Body of pancreas (tissue), 4 donors: ENCODE data around the gene ZMPSTE24. TPM values are rescaled to one million over a fixed set of nuclear protein-coding genes. Genes with fewer than 3 reads are reported as not detected.

Experiments
- ATAC-seq: fragments of 150-250 bp; one replicate; pipeline ENCODE4 v1.9.1; 2016
- DNase-seq, 4 donors: peaks; one replicate each; pipeline ENCODE4 v3.0.0-alpha.2; 2019
- H3K27ac ChIP-seq, 4 donors: fragments of 200-600 bp; sonication (generic); 1 replicate in 3 of 4; 2 replicates in 1 of 4; pipeline versions ENCODE4 v1.5.1 to v1.6.1; 2016 to 2019; ENCODE audit warnings: mild to moderate bottlenecking in 1 of 4, mixed read lengths in 1 of 4, moderate library complexity in 1 of 4
- H3K27me3 ChIP-seq, 2 donors: fragments of 200-600 bp; sonication (generic); one replicate each; pipeline ENCODE4 v1.6.0; 2016; ENCODE audit warnings: mild to moderate bottlenecking in 1 of 2
- H3K36me3 ChIP-seq, 2 donors: fragments of 200-600 bp; sonication (generic); replicated peaks in 1 of 2; 2 replicates each; pipeline ENCODE4 v1.5.1; 2016; ENCODE audit warnings: low read depth in 2 of 2; ENCODE audit not compliant: insufficient read depth in 1 of 2
- H3K4me1 ChIP-seq: fragments of 200-600 bp; sonication (generic); one replicate; pipeline ENCODE4 v1.6.0; 2016
- H3K4me3 ChIP-seq, 2 donors: fragments of 200-600 bp; sonication (generic); 1 replicate in 1 of 2; 2 replicates in 1 of 2; pipeline ENCODE4 v1.5.1; 2016 to 2019
- H3K9me3 ChIP-seq, 3 donors: fragments of 200-600 bp; sonication (generic); 1 replicate in 2 of 3; 2 replicates in 1 of 3; pipeline ENCODE4 v1.5.1; 2016
- POLR2A ChIP-seq, 3 donors: fragments of 450-650 bp; IDR thresholded peaks; one replicate each; pipeline ENCODE4 v1.6.1; 2016; ENCODE audit warnings: antibody characterized with exemption in 3 of 3, mild to moderate bottlenecking in 2 of 3
- WGBS, 2 donors: methylation state at CpG; one replicate each; pipeline ENCODE4 v1.1.5; 2017; 5-methylcytosine and 5-hydroxymethylcytosine counted together
- intact Hi-C: fragments of 100-400 bp; cut with DNase I; formaldehyde crosslinking; loops from one replicate; pipeline ENCODE4 v1.15.1; 2023
- total RNA-seq, 2 donors: library from RNA; depleted of rRNA; stranded (reverse); fragments of >200 nt; gene quantifications; one replicate each; pipeline ENCODE4 v1.1.0, GENCODE V29; 2016
- TF ChIP-seq, protein P1 (sequence below), 7 experiments: fragments of 450-650 bp in 4 of 7; fragments of 200-600 bp in 3 of 7; sonication (generic) in 3 of 7; IDR thresholded peaks; one replicate each; pipeline ENCODE4 v1.5.1; 2016 to 2019; ENCODE audit warnings: antibody characterized with exemption in 7 of 7

The ZMPSTE24 gene
- total RNA-seq, 2 donors from 2014 or later: 20.8 to 25.7 TPM

GRCh38 chr1:40315239-40315794 lies 57.3 kb downstream of the ZMPSTE24 start:
- Histone ChIP-seq H3K36me3 (no peaks in the 10 kb centered on the region), H3K27me3 (peaks cover 0 to 7% of the 10 kb centered on the region in 2 donors), H3K27ac (no peak overlapping the region), H3K4me1 (peaks cover 28% of the 10 kb centered on the region), H3K4me3 (no peak overlapping the region), H3K9me3 (no peaks in the 10 kb centered on the region)
- peak in 1 of 3 donors; percentile 5 for TF ChIP-seq POLR2A (IDR thresholded peaks at IDR 0.05)
- TF ChIP-seq, protein P1, sequence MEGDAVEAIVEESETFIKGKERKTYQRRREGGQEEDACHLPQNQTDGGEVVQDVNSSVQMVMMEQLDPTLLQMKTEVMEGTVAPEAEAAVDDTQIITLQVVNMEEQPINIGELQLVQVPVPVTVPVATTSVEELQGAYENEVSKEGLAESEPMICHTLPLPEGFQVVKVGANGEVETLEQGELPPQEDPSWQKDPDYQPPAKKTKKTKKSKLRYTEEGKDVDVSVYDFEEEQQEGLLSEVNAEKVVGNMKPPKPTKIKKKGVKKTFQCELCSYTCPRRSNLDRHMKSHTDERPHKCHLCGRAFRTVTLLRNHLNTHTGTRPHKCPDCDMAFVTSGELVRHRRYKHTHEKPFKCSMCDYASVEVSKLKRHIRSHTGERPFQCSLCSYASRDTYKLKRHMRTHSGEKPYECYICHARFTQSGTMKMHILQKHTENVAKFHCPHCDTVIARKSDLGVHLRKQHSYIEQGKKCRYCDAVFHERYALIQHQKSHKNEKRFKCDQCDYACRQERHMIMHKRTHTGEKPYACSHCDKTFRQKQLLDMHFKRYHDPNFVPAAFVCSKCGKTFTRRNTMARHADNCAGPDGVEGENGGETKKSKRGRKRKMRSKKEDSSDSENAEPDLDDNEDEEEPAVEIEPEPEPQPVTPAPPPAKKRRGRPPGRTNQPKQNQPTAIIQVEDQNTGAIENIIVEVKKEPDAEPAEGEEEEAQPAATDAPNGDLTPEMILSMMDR (IDR thresholded peaks at IDR 0.05): peak; percentile 79 to 93 (median 88)
- intact Hi-C loops: no loop called here
- peak; percentile 79 for ATAC-seq
- DNase-seq: peak; percentile 73 to 79 (median 77)
- 5 to 28% methylated on average over 3 to 42 of the region's 42 CpGs for WGBS, 2 donors

- Histone ChIP-seq H3K9me3 (no peaks in the 10 kb centered on the region), H3K4me3 (peak overlapping the region in 1 of 2 donors; percentile 37), H3K27me3 (peaks cover 0 to 7% of the 10 kb centered on the region in 2 donors), H3K4me1 (peaks cover 28% of the 10 kb centered on the region), H3K36me3 (no peaks in the 10 kb centered on the region), H3K27ac (no peak overlapping the region)
- peak in 2 of 4 donors; percentile 17 to 27 for DNase-seq
- TF ChIP-seq POLR2A (IDR thresholded peaks at IDR 0.05): no peak
- TF ChIP-seq, protein P1 (IDR thresholded peaks at IDR 0.05): no peak
- WGBS, 2 donors: 6 to 20% methylated on average over 14 to 41 of the region's 41 CpGs
- intact Hi-C loops: no loop called here
- peak; percentile 12 for ATAC-seq
Observed at GRCh38 chr1:40315795-40316594, 58.0 kb downstream of the ZMPSTE24 start.

DNA sequence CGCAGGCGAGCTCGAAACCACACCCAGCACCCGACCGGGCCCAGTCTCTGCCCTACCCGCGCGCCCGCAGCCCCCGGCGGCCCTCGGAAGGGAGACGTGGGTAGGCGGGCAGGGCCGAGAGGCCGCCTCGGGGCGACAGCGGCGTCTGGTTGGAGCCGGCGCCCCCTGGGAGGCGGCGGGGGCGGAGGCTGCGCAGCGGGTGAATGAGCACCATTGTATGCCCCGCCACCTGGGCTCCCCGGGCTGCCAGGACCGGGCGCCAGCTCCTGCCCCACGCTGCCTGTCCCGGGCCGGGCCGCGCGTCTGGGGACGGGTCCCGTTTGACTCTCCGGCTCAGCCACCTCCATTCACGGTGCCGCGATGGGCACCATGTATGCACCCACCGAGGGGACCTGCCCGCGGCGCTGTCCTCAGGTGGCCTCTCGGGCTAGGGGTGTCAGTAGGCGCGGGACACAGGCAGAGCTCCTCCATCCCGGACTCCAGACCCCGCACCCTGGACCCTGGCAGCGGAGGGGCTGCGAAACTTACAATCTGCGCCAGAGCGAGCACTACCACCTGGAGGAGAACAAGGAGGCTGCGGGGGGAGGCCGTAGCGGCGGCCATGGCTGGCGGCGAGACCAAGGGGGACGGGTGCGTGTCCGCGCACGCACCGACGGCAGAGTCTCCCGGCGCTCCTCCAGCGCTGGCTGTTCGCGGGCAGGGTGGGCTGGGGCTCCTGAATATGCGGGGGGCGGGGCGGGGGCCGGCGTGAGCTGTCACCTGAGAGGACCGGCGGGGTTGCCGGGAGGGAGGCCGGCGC lies 58.8 kb downstream of the ZMPSTE24 start, which contains the start of gene COL9A2:
TSS of gene COL9A2 (minus strand) at position 692 of the 799 bp plus-strand sequence. CDS start at position 603, 89 bp downstream.
- Histone ChIP-seq H3K27me3 (peaks cover 0 to 7% of the 10 kb centered on the region in 2 donors), H3K27ac (no peak within 1 kb of the TSS), H3K36me3 (no peaks in the 10 kb centered on the region), H3K4me1 (peaks cover 28% of the 10 kb centered on the region), H3K9me3 (no peaks in the 10 kb centered on the region), H3K4me3 (peak within 1 kb of the TSS in 1 of 2 donors; percentile 37)
- peak; percentile 57 for ATAC-seq
- TF ChIP-seq, protein P1 (IDR thresholded peaks at IDR 0.05): no peak
- peak in 1 of 3 donors; percentile 4 for TF ChIP-seq POLR2A (IDR thresholded peaks at IDR 0.05)
- intact Hi-C loops: no loop called here
- peak; percentile 38 to 64 (median 49) for DNase-seq
- 1% methylated on average over 58 of the region's 84 CpGs; no CpG with 5 or more reads in 1 of the 2 donors for WGBS, 2 donors

GRCh38 chr1:40317394-40318074 lies 59.5 kb downstream of the ZMPSTE24 start:
- H3K36me3 ChIP-seq: no peaks in the 10 kb centered on the region
- no peak for DNase-seq
- peaks cover 0 to 7% of the 10 kb centered on the region in 2 donors for H3K27me3 ChIP-seq
- TF ChIP-seq, protein P1 (IDR thresholded peaks at IDR 0.05): no peak
- no peak for TF ChIP-seq POLR2A (IDR thresholded peaks at IDR 0.05)
- intact Hi-C loops: no loop called here
- ATAC-seq: no peak
- H3K4me3 ChIP-seq: no peak overlapping the region
- no peaks in the 10 kb centered on the region for H3K9me3 ChIP-seq
- no peak overlapping the region for H3K27ac ChIP-seq
- 47 to 63% methylated on average over 12 to 20 of the region's 21 CpGs for WGBS, 2 donors
- H3K4me1 ChIP-seq: peaks cover 28% of the 10 kb centered on the region
